ENCODE results near the gene COL13A1.

GRCh38 chr10:69865450-69865849 lies 63.7 kb downstream of the COL13A1 start:
- TF ChIP-seq EZH2 (IDR thresholded peaks at IDR 0.05; ENCODE audit: insufficient read depth, low read length) (no peak), CTCF (IDR thresholded peaks at IDR 0.05; ENCODE audit: insufficient read depth, low read depth, low read length) (no peak)

Data from astrocyte (in vitro differentiated cells and primary cell).